Neutrophil (primary cell): ENCODE data around the gene CDC40.

Source experiments
- H3K27ac ChIP-seq: fragments of 200-600 bp; sonication (generic); 2 replicates; pipeline ENCODE4 v1.5.1; 2016; ENCODE audit warnings: mild to moderate bottlenecking, moderate library complexity
- H3K27me3 ChIP-seq: fragments of 200-600 bp; sonication (generic); 2 replicates; pipeline ENCODE4 v1.6.0; 2016; ENCODE audit warnings: mild to moderate bottlenecking
- H3K36me3 ChIP-seq: fragments of 200-600 bp; sonication (generic); 2 replicates; pipeline ENCODE4 v1.5.1; 2017
- H3K4me1 ChIP-seq, 2 experiments: fragments of 200-600 bp in 1 of 2; sonication (generic) in 1 of 2; 1 replicate in 1 of 2; 2 replicates in 1 of 2; pipeline versions ENCODE4 v1.5.1 to v1.6.1; 2013 to 2016; ENCODE audit warnings: low read depth in 1 of 2, low read length in 1 of 2, mild to moderate bottlenecking in 1 of 2, moderate library complexity in 1 of 2; ENCODE audit not compliant: control insufficient read depth in 1 of 2, insufficient read depth in 1 of 2
- H3K4me3 ChIP-seq, 2 experiments: fragments of 200-600 bp in 1 of 2; sonication (generic) in 1 of 2; 1 replicate in 1 of 2; 2 replicates in 1 of 2; pipeline ENCODE4 v1.5.1; 2013 to 2016; ENCODE audit warnings: low read depth in 1 of 2, low read length in 1 of 2, mild to moderate bottlenecking in 1 of 2, moderate library complexity in 1 of 2
- H3K9me3 ChIP-seq: fragments of 200-600 bp; sonication (generic); 2 replicates; pipeline ENCODE4 v1.5.1; 2016
- CTCF ChIP-seq: fragments of 200-600 bp; sonication (generic); IDR thresholded peaks from 2 replicates; pipeline ENCODE4 v1.5.1; 2016; ENCODE audit warnings: antibody characterized with exemption

Gene CDC40

GRCh38 chr6:110191477-110191876 lies 11.2 kb downstream of the CDC40 start:
- Histone ChIP-seq H3K4me3 (no peak overlapping the region), H3K36me3 (peaks cover 16% of the 10 kb centered on the region), H3K27ac (no peak overlapping the region), H3K27me3 (no peaks in the 10 kb centered on the region), H3K9me3 (no peaks in the 10 kb centered on the region), H3K4me1 (no peaks in the 10 kb centered on the region)
- no peak for TF ChIP-seq CTCF

- Histone ChIP-seq H3K4me3 (no peak overlapping the region), H3K27ac (no peak overlapping the region), H3K9me3 (no peaks in the 10 kb centered on the region), H3K4me1 (no peaks in the 10 kb centered on the region), H3K27me3 (no peaks in the 10 kb centered on the region), H3K36me3 (peaks cover 21% of the 10 kb centered on the region)
- no peak for TF ChIP-seq CTCF
Measured at GRCh38 chr6:110195639-110196038, 15.4 kb downstream of the CDC40 start.

- Histone ChIP-seq H3K9me3 (no peaks in the 10 kb centered on the region), H3K36me3 (peaks cover 25% of the 10 kb centered on the region), H3K4me1 (no peaks in the 10 kb centered on the region), H3K4me3 (no peak overlapping the region), H3K27ac (no peak overlapping the region), H3K27me3 (no peaks in the 10 kb centered on the region)
- no peak for TF ChIP-seq CTCF
Measured at GRCh38 chr6:110196874-110197273, 16.6 kb downstream of the CDC40 start.

GRCh38 chr6:110198561-110198960 lies 18.3 kb downstream of the CDC40 start:
- peaks cover 23% of the 10 kb centered on the region for H3K36me3 ChIP-seq
- no peaks in the 10 kb centered on the region for H3K9me3 ChIP-seq
- H3K4me3 ChIP-seq, result no peak overlapping the region
- no peak for TF ChIP-seq CTCF
- H3K4me1 ChIP-seq, result no peaks in the 10 kb centered on the region
- no peak overlapping the region for H3K27ac ChIP-seq
- H3K27me3 ChIP-seq, result no peaks in the 10 kb centered on the region

GRCh38 chr6:110201151-110201884 lies 21.1 kb downstream of the CDC40 start:
- no peaks in the 10 kb centered on the region for H3K4me1 ChIP-seq
- TF ChIP-seq CTCF, result no peak
- no peak overlapping the region for H3K4me3 ChIP-seq
- H3K36me3 ChIP-seq, result peaks cover 17% of the 10 kb centered on the region
- no peaks in the 10 kb centered on the region for H3K27me3 ChIP-seq
- no peaks in the 10 kb centered on the region for H3K9me3 ChIP-seq
- no peak overlapping the region for H3K27ac ChIP-seq
